Sciatic nerve (tissue), 2 donors: ENCODE measurements around the gene ZNF326. TPM values are rescaled to one million over a fixed set of nuclear protein-coding genes. Genes with fewer than 3 reads are reported as not detected.
"Not testable (repeated sequence)": the region's sequence is repeated elsewhere in the genome, so short reads cannot be mapped to it uniquely, and the experiment has no call there.

Experiments used
- ATAC-seq: fragments of 200-7000 bp; cut with Tn5 transposase; one replicate; pipeline ENCODE4 v1.9.1; 2020; ENCODE audit warnings: mild to moderate bottlenecking, moderate library complexity
- DNase-seq: peaks from one replicate; pipeline ENCODE4 v3.0.0-alpha.2; 2020; ENCODE audit warnings: low spot score
- intact Hi-C: fragments of 100-400 bp; cut with DNase I; formaldehyde crosslinking; loops from one replicate; pipeline ENCODE4 v1.14.2; 2022
- total RNA-seq: library from RNA; stranded (reverse); fragmentation: NEBNext Ultra II Directional; extraction: Animal tissue kit (Norgen Biotek cat#: 25700); gene quantifications from one replicate; pipeline ENCODE4 v1.2.1, GENCODE V29; 2021
- donor health status: DM: no; HTN: no; CAD: no.
- donor health status: DM: no; HTN: no; CAD: no.

Gene ZNF326
- total RNA-seq, 1 donor from 2014 or later, result 26.3 TPM

- DNase-seq, result no peak
- ATAC-seq, result no peak
- intact Hi-C loops, result no loop called here
Observed at GRCh38 chr1:89993541-89993940, 1.4 kb upstream of the ZNF326 start.

DNA sequence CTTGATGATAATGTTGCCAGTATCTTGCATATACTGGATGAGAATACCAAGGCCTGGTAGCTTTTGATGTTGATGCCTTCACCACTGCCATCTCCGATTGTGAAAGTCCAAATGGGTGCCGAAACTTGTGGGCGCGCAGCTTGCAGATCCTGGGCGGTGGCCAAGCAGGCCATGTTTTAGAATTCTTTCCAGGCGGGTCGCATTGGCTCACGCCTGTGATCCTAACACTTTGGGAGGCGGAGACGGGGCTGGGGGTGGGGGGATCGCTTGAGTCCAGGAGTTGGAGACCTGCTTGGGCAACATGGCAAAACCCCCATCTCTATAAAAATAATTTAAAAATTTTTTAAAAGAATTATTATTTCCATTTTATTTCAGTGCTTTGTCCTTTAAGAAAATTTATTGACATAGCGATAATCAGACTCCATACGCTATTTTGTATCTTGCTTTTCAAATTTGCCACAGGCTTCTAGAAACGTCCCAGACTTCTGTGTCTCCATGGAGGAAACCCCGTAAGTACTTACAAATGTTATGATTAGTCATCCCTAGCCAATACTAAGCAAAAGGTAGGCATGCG is 592 bp upstream of the ZNF326 start:
- peak; percentile 64 for DNase-seq
- intact Hi-C loops, result no loop called here
- ATAC-seq, result no peak

- intact Hi-C loops, result no loop called here
- no peak for DNase-seq
- no peak for ATAC-seq
Observed at GRCh38 chr1:89995598-89996449, 914 bp downstream of the ZNF326 start.

DNA sequence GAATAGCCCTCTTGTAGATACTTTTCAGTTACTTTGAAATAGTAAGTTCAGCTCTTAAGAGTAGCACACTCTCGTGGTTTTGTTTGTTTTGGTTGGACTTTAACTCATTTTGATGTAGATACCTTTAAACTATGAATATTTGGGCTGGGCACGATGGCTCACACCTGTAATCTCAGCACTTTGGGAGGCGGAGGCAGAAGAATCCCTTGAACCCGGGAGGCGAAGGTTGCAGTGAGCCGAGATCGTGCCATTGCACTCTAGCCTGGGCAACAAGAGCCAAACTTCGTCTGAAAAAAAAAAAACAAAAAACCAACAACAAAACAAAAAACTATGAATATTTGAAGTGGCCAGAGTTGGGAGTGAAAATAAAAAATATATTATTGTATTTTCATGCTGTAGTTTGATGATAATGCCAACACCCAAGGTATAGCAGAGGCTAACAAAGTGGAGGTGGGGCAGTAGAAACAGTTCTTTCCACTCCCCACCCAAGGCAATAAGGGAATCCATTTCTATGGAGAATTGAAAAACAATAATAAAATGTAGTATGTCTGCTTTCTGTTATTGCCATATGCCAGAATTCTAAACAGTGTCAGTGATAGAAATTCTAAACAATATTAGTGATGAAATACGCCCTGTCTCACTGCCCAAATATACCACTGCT is 1.7 kb downstream of the ZNF326 start:
- DNase-seq (no peak), ATAC-seq (no peak)
- intact Hi-C loops, result no loop called here

- DNase-seq, ATAC-seq, intact Hi-C loops: not testable (repeated sequence)
Observed at GRCh38 chr1:89997152-89997551, 2.2 kb downstream of the ZNF326 start.

DNA sequence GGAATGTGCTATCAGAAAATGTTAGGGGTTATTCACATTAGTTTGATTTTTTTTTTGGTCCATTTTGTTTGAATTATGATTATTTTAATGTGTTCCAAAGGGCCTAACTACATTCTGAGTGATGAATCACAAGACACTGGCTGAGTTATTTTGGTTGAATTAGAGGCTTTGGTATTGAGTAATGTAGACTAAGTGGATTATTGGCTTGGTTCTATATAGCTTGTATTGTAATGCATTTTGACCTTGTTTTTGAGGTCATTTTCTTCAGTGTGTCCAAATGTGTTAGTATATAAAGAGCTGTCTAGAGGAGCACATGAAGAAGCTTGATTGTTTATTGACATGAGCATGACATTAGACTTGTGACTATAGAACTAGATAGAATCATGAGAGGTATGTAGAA is 3.4 kb downstream of the ZNF326 start:
- intact Hi-C loops, result no loop called here
- DNase-seq (no peak), ATAC-seq (no peak)

GRCh38 chr1:89999208-89999607 is 4.3 kb downstream of the ZNF326 start:
- intact Hi-C loops, result no loop called here
- DNase-seq (no peak), ATAC-seq (no peak)

DNA sequence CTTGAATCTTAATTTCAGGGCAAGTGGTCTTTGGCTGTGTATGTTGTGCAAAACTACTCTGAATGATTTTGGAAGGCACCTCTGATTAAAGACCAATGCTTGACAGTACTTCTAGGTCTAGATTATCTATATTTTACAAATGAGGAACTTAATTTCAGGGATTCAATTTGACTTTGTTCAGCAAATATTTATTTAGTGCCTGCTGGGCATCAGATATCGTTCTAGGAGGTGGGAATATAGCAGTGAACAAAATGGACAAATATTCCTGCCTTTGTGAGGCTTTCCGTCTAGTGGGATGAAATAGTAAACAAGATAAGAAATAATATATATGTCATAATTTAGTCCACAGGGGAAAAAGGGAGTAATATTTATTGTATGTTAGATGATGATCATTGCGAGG is 4.7 kb downstream of the ZNF326 start:
- intact Hi-C loops, result no loop called here
- ATAC-seq (no peak), DNase-seq (no peak)

DNA sequence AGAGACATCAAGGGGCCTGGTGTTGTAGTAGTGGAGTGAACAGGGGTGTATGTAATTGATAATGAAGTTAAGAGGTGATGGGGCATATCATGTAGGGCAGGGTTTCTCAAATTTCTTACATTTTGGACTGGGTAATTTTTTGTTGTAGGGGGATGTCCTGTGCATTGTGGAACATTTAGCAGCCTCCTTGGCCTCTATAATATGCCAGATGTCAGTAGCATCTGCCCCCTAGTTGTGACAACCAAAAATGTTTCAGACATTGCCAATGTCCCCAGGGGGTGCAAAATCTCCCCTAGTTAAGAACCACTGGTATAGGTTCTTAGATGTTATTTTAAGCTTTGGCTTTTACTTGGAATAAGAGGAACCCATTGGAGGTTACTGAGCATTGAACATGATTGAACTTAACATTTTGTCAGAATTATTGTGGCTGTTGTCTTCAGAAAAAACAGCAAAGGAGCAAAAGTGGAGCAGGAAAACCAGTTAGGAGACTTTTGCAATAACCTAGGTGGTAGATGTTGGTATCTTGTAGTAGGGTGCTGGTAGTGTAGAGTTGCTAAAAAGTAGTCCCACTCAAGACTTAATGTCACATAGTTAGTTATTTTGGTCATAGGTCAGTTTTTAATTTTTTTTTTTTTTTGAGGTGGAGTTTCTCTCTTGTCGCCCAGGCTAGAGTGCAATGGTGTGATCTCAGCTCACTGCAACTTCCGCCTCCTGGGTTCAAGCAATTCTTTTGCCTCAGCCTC is 6.2 kb downstream of the ZNF326 start:
- ATAC-seq, result no peak
- no peak for DNase-seq
- intact Hi-C loops, result no loop called here

- DNase-seq (no peak), ATAC-seq (no peak)
- intact Hi-C loops, result no loop called here
Observed at GRCh38 chr1:90007979-90008404, 13.1 kb downstream of the ZNF326 start.

GRCh38 chr1:90012300-90012699 is 17.4 kb downstream of the ZNF326 start:
- intact Hi-C loops, result no loop called here
- ATAC-seq (no peak), DNase-seq (no peak)

- ATAC-seq (no peak), DNase-seq (no peak)
- intact Hi-C loops, result no loop called here
Observed at GRCh38 chr1:90023691-90024090, 28.8 kb downstream of the ZNF326 start.

DNA sequence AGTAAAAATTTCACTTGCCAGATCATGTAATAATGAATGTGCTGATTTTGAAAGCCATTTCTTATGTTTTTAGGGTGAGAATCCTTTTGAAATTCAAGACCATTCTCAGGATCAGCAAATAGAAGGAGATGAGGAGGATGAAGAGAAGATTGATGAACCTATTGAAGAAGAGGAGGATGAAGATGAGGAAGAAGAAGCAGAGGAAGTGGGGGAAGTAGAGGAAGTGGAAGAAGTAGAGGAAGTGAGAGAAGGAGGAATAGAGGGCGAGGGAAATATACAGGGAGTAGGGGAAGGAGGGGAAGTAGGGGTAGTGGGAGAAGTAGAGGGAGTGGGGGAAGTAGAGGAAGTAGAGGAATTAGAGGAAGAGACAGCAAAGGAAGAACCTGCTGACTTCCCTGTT is 32.4 kb downstream of the ZNF326 start:
- ATAC-seq (no peak), DNase-seq (no peak)
- intact Hi-C loops, result no loop called here

DNA sequence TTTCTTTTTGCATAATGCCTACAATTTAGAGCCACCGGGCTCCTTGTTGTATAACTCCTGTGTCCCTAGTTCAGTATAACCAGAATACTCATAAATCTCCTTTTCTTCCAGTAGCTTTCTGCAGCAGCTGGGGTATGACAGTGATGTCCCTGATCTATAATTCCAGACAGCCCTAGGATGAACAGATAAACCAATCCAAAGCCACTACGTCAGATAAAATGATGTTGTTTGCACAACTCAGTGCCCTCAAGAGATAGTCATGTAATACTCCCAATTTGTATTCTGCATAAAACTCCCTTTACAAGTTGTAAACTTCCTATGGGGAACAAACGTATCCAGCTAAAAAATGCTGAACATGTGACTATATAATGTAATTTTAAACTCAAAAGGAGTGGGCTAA is 44.7 kb downstream of the ZNF326 start:
- DNase-seq, result no peak
- intact Hi-C loops, result no loop called here
- ATAC-seq, result no peak

DNA sequence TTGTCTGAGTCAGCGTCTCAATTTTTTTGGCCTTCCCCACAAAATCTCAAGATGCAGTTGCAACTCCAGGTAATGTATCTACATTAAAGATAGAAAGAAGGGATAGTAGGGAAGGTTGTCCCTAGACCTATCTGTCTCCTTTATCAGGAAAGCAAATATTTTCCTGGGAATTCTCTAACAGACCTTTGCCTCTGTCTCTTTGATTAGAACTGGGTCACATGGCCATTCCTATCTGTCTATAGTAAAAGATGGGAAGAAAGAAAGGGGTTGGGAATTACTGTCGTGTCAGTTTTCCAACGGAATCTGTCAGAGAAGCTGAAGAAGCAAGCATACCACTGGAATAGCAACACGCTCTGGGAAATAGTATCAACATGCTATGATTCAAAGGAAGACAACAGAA is 48.7 kb downstream of the ZNF326 start:
- intact Hi-C loops, result no loop called here
- no peak for ATAC-seq
- DNase-seq, result no peak

- DNase-seq (no peak), ATAC-seq (no peak)
- intact Hi-C loops, result no loop called here
Observed at GRCh38 chr1:90044346-90044745, 49.4 kb downstream of the ZNF326 start.

- DNase-seq, result no peak
- ATAC-seq, result no peak
- intact Hi-C loops, result no loop called here
Observed at GRCh38 chr1:90045853-90046563, 51.1 kb downstream of the ZNF326 start.

GRCh38 chr1:90046635-90047034 is 51.7 kb downstream of the ZNF326 start:
- intact Hi-C loops, result no loop called here
- no peak for DNase-seq
- ATAC-seq, result no peak

DNA sequence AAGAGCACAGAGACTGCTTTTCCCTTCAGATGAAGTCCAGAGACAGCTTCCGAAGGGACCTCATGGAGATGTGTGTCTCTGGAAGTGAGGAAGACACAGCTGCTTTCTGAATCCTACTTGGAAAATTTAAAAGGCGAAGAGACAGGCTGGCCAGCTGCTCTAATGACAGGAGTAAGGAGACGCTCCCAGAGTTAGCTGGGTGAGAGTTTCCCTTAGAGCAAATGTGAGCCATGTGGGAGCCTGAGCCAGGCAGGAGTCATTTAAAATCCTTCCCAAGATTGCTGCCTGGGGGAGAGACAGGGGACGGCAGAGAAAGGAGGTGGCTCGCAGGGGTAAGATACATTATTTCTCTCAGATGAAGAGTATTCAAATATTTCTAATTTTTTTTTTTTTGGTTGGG is 53.1 kb downstream of the ZNF326 start:
- ATAC-seq, result no peak

More for the DNA sequence above, 53.1 kb downstream of the ZNF326 start:
- DNase-seq, result no peak
- intact Hi-C loops, result no loop called here
